ENCODE data around the gene C5orf47.
"Not testable (repeated sequence)": the region's sequence is repeated elsewhere in the genome, so short reads cannot be mapped to it uniquely, and the experiment has no call there.

C5orf47 gene

GRCh38 chr5:174008922-174009321 lies 20.0 kb downstream of the C5orf47 start:
- no peaks in the 10 kb centered on the region for H3K9me3 ChIP-seq (ENCODE audit: insufficient read depth, low read depth, low read length)
- H2AK5ac ChIP-seq (ENCODE audit: low read length), result no peak overlapping the region
- H2BK5ac ChIP-seq (ENCODE audit: low read depth, low read length, poor library complexity), result no peak overlapping the region
- no peak overlapping the region for H3K4ac ChIP-seq (ENCODE audit: low read depth, low read length)
- no peak overlapping the region for H2BK120ac ChIP-seq (ENCODE audit: insufficient read depth, low read length, poor library complexity)
- H3K4me2 ChIP-seq (ENCODE audit: low read length), result no peak overlapping the region
- no peak overlapping the region for H4K91ac ChIP-seq (ENCODE audit: low read depth, low read length)
- WGBS (ENCODE audit: extremely low coverage, insufficient coverage, insufficient read length), result no CpG with 5 or more reads among the region's 5 CpGs
- H3K36me3 ChIP-seq (ENCODE audit: control insufficient read depth in 1 of 2, insufficient read depth in 2 of 2, low read length in 2 of 2), result no peaks in the 10 kb centered on the region
- no peak overlapping the region for H2AFZ ChIP-seq (ENCODE audit: insufficient read depth, low read length, poor library complexity)
- H2BK12ac ChIP-seq (ENCODE audit: low read length), result no peak overlapping the region
- no peaks in the 10 kb centered on the region for H3K27me3 ChIP-seq (ENCODE audit: insufficient read depth, low read length)
- no peaks in the 10 kb centered on the region for H3K79me1 ChIP-seq (ENCODE audit: low read length)
- H3K4me1 ChIP-seq (ENCODE audit: control insufficient read depth in 1 of 2, insufficient read depth in 2 of 2, low read length in 2 of 2), result no peaks in the 10 kb centered on the region
- no peak overlapping the region for H3K27ac ChIP-seq (ENCODE audit: low read depth, low read length)
- H4K12ac ChIP-seq (ENCODE audit: low read depth, low read length), result no peak overlapping the region
- no peak overlapping the region for H3K4me3 ChIP-seq (ENCODE audit: low read depth, low read length)
- no peaks in the 10 kb centered on the region for H3K79me2 ChIP-seq (ENCODE audit: control insufficient read depth, insufficient read depth, low read length, poor library complexity)
- no peak overlapping the region for H4K8ac ChIP-seq (ENCODE audit: low read depth, low read length)
- no peak overlapping the region for H3K14ac ChIP-seq (ENCODE audit: low read length)
- H3K18ac ChIP-seq (ENCODE audit: low read length), result no peak overlapping the region
- H3K9ac ChIP-seq (ENCODE audit: low read length), result no peak overlapping the region
- H3K23ac ChIP-seq (ENCODE audit: low read length), result no peak overlapping the region
- peak in 1 of 2 donors; percentile 12 for DNase-seq

GRCh38 chr5:174010365-174010764 lies 21.4 kb downstream of the C5orf47 start:
- H3K9me3 ChIP-seq (ENCODE audit: insufficient read depth, low read depth, low read length), result no peaks in the 10 kb centered on the region

GRCh38 chr5:174011441-174011840 lies 22.5 kb downstream of the C5orf47 start:
- Histone ChIP-seq H2AK5ac (ENCODE audit: low read length) (no peak overlapping the region), H3K27ac (ENCODE audit: low read depth, low read length) (no peak overlapping the region), H3K23ac (ENCODE audit: low read length) (no peak overlapping the region), H3K9me3 (ENCODE audit: insufficient read depth, low read depth, low read length) (no peaks in the 10 kb centered on the region), H4K8ac (ENCODE audit: low read depth, low read length) (no peak overlapping the region), H3K18ac (ENCODE audit: low read length) (no peak overlapping the region), H3K4me1 (ENCODE audit: control insufficient read depth in 1 of 2, insufficient read depth in 2 of 2, low read length in 2 of 2) (no peaks in the 10 kb centered on the region), H4K12ac (ENCODE audit: low read depth, low read length) (no peak overlapping the region), H2BK12ac (ENCODE audit: low read length) (no peak overlapping the region), H3K79me2 (ENCODE audit: control insufficient read depth, insufficient read depth, low read length, poor library complexity) (no peaks in the 10 kb centered on the region), H3K4me3 (ENCODE audit: low read depth, low read length) (no peak overlapping the region), H3K14ac (ENCODE audit: low read length) (no peak overlapping the region), H3K79me1 (ENCODE audit: low read length) (no peaks in the 10 kb centered on the region), H3K4me2 (ENCODE audit: low read length) (no peak overlapping the region), H3K9ac (ENCODE audit: low read length) (no peak overlapping the region), H4K91ac (ENCODE audit: low read depth, low read length) (no peak overlapping the region), H3K27me3 (ENCODE audit: insufficient read depth, low read length) (no peaks in the 10 kb centered on the region), H3K4ac (ENCODE audit: low read depth, low read length) (no peak overlapping the region), H2BK5ac (ENCODE audit: low read depth, low read length, poor library complexity) (no peak overlapping the region), H3K36me3 (ENCODE audit: control insufficient read depth in 1 of 2, insufficient read depth in 2 of 2, low read length in 2 of 2) (no peaks in the 10 kb centered on the region), H2BK120ac (ENCODE audit: insufficient read depth, low read length, poor library complexity) (no peak overlapping the region), H2AFZ (ENCODE audit: insufficient read depth, low read length, poor library complexity) (no peak overlapping the region)
- no peak for DNase-seq
- WGBS (ENCODE audit: extremely low coverage, insufficient coverage, insufficient read length), result no CpG with 5 or more reads among the region's 3 CpGs

More at GRCh38 chr5:174010365-174010764, 21.4 kb downstream of the C5orf47 start:
- Histone ChIP-seq H4K8ac (ENCODE audit: low read depth, low read length) (no peak overlapping the region), H2AFZ (ENCODE audit: insufficient read depth, low read length, poor library complexity) (no peak overlapping the region), H3K4me2 (ENCODE audit: low read length) (no peak overlapping the region), H3K36me3 (ENCODE audit: control insufficient read depth in 1 of 2, insufficient read depth in 2 of 2, low read length in 2 of 2) (no peaks in the 10 kb centered on the region), H3K18ac (ENCODE audit: low read length) (no peak overlapping the region), H4K91ac (ENCODE audit: low read depth, low read length) (no peak overlapping the region), H2AK5ac (ENCODE audit: low read length) (no peak overlapping the region), H3K4ac (ENCODE audit: low read depth, low read length) (no peak overlapping the region), H3K79me1 (ENCODE audit: low read length) (no peaks in the 10 kb centered on the region), H2BK5ac (ENCODE audit: low read depth, low read length, poor library complexity) (no peak overlapping the region), H4K12ac (ENCODE audit: low read depth, low read length) (no peak overlapping the region), H3K27me3 (ENCODE audit: insufficient read depth, low read length) (no peaks in the 10 kb centered on the region), H3K9ac (ENCODE audit: low read length) (no peak overlapping the region), H3K79me2 (ENCODE audit: control insufficient read depth, insufficient read depth, low read length, poor library complexity) (no peaks in the 10 kb centered on the region), H3K4me1 (ENCODE audit: control insufficient read depth in 1 of 2, insufficient read depth in 2 of 2, low read length in 2 of 2) (no peaks in the 10 kb centered on the region), H2BK120ac (ENCODE audit: insufficient read depth, low read length, poor library complexity) (no peak overlapping the region), H3K27ac (ENCODE audit: low read depth, low read length) (no peak overlapping the region), H3K14ac (ENCODE audit: low read length) (no peak overlapping the region), H3K4me3 (ENCODE audit: low read depth, low read length) (no peak overlapping the region), H3K23ac (ENCODE audit: low read length) (no peak overlapping the region), H2BK12ac (ENCODE audit: low read length) (no peak overlapping the region)
- no peak for DNase-seq
- WGBS (ENCODE audit: extremely low coverage, insufficient coverage, insufficient read length), result no CpG with 5 or more reads among the region's 1 CpG

DNA sequence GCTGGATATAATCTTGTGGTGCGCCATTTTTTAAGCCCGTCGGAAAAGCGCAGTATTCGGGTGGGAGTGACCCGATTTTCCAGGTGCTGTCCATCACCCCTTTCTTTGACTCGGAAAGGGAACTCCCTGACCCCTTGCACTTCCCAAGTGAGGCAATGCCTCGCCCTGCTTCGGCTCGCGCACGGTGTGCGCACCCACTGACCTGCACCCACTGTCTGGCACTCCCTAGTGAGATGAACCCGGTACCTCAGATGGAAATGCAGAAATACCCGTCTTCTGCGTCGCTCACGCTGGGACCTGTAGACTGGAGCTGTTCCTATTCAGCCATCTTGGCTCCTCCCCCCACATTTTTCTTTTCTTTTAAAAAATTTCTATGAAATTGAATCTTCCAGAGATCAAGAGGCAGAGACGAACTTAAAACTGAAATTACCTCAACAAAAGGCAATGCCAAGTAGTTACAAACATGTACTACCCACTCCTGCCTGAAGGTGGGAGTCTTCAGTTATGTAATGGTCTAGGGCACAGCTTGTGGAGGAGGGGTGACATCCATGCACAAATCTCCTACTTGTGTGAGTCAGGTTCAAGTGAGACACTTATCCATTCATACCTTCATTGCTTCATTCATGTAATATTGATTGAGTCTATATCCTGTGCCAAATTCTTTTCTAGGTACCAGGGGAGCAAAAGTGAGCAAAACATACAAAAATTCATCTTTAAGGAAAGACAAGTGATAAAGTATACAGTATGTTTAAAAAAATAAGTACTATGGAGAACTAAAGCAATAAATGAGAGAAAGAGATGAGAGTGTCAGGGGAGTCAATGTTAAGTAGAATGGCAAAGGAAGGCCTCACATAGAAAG lies 31.3 kb downstream of the C5orf47 start:
- H4K8ac ChIP-seq (ENCODE audit: low read depth, low read length); H3K36me3 ChIP-seq (ENCODE audit: control insufficient read depth in 1 of 2, insufficient read depth in 2 of 2, low read length in 2 of 2); H4K12ac ChIP-seq (ENCODE audit: low read depth, low read length); H3K4me1 ChIP-seq (ENCODE audit: control insufficient read depth in 1 of 2, insufficient read depth in 2 of 2, low read length in 2 of 2); H3K4me2 ChIP-seq (ENCODE audit: low read length); H2BK5ac ChIP-seq (ENCODE audit: low read depth, low read length, poor library complexity); H2BK12ac ChIP-seq (ENCODE audit: low read length); H3K23ac ChIP-seq (ENCODE audit: low read length); H3K14ac ChIP-seq (ENCODE audit: low read length); H3K4me3 ChIP-seq (ENCODE audit: low read depth, low read length); H3K18ac ChIP-seq (ENCODE audit: low read length); H3K9me3 ChIP-seq (ENCODE audit: insufficient read depth, low read depth, low read length); H2AK5ac ChIP-seq (ENCODE audit: low read length); H2BK120ac ChIP-seq (ENCODE audit: insufficient read depth, low read length, poor library complexity); H4K91ac ChIP-seq (ENCODE audit: low read depth, low read length); H3K4ac ChIP-seq (ENCODE audit: low read depth, low read length); H3K9ac ChIP-seq (ENCODE audit: low read length); H3K79me2 ChIP-seq (ENCODE audit: control insufficient read depth, insufficient read depth, low read length, poor library complexity); H3K27ac ChIP-seq (ENCODE audit: low read depth, low read length); H3K27me3 ChIP-seq (ENCODE audit: insufficient read depth, low read length); H3K79me1 ChIP-seq (ENCODE audit: low read length); H2AFZ ChIP-seq (ENCODE audit: insufficient read depth, low read length, poor library complexity): not testable (repeated sequence)
- no CpG with 5 or more reads among the region's 19 CpGs for WGBS (ENCODE audit: extremely low coverage, insufficient coverage, insufficient read length)
- peak; percentile 52 to 82 for DNase-seq

Measured in trophoblast cell (in vitro differentiated cells and primary cell).